ENCODE data around the gene ERC1. TPM values are rescaled to one million over a fixed set of nuclear protein-coding genes. Genes with fewer than 3 reads are reported as not detected.

ERC1 gene
- total RNA-seq, 1 experiment from 2014 or later = 40.4 TPM

DNA sequence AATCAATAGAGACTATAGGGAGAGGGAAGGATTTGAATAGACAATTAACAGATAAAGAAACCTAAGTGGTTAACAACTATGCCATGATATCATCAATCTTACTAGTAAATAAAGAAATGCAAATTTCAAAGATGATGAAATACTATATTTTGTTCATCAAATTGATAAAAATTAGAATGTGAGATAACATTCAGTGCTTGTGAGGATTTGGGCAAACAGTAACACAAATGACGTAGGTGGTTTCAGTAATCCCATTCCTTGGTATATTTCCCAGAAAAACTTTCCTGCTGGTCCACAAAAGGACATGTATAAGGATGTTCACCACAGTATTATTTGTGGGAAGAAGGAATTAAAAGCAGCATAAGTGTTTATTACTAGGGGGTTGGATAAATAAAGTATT lies 136.0 kb downstream of the ERC1 start:
- DNase-seq (ENCODE audit: low read depth, low spot score) = no peak
- Histone ChIP-seq H3K9me3 (ENCODE audit: control insufficient read depth, insufficient read depth, low read depth, low read length) (no peaks in the 10 kb centered on the region), H3K36me3 (ENCODE audit: control insufficient read depth, insufficient read depth, low read length) (no peaks in the 10 kb centered on the region), H3K4me3 (ENCODE audit: low read depth in 2 of 2, low read length in 2 of 2) (no peak overlapping the region), H3K4me1 (ENCODE audit: control insufficient read depth, insufficient read depth, low read length) (peaks cover 3% of the 10 kb centered on the region; the same call in 1 of the 2 replicates), H3K27me3 (ENCODE audit: control insufficient read depth, insufficient read depth, low read length) (no peaks in the 10 kb centered on the region), H3K27ac (ENCODE audit: low read length) (no peak overlapping the region)
- POLR2A ChIA-PET = no interaction called here
- in situ Hi-C loops (cut with HindIII; ENCODE audit: low pct_unique_long_range_greater_than_20kb, low sequenced_read_pairs) (no loop called here), intact Hi-C loops (cut with micrococcal nuclease; ENCODE audit: unreplicated experiment) (no loop called here)
- CTCF ChIA-PET = no interaction called here
- no TSS peak for BruUV-seq (replicated peaks)
- ATAC-seq = no peak
- TF ChIP-seq TCF7L2 (IDR thresholded peaks at IDR 0.05; ENCODE audit: low read depth, low read length) = no peak
- TF ChIP-seq, protein P1, sequence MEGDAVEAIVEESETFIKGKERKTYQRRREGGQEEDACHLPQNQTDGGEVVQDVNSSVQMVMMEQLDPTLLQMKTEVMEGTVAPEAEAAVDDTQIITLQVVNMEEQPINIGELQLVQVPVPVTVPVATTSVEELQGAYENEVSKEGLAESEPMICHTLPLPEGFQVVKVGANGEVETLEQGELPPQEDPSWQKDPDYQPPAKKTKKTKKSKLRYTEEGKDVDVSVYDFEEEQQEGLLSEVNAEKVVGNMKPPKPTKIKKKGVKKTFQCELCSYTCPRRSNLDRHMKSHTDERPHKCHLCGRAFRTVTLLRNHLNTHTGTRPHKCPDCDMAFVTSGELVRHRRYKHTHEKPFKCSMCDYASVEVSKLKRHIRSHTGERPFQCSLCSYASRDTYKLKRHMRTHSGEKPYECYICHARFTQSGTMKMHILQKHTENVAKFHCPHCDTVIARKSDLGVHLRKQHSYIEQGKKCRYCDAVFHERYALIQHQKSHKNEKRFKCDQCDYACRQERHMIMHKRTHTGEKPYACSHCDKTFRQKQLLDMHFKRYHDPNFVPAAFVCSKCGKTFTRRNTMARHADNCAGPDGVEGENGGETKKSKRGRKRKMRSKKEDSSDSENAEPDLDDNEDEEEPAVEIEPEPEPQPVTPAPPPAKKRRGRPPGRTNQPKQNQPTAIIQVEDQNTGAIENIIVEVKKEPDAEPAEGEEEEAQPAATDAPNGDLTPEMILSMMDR (IDR thresholded peaks at IDR 0.05) = no peak
- TF ChIP-seq SIN3A (IDR thresholded peaks at IDR 0.05; ENCODE audit: borderline replicate concordance, insufficient read depth, low read depth, low read length) = no peak
- TF ChIP-seq, protein P2, sequence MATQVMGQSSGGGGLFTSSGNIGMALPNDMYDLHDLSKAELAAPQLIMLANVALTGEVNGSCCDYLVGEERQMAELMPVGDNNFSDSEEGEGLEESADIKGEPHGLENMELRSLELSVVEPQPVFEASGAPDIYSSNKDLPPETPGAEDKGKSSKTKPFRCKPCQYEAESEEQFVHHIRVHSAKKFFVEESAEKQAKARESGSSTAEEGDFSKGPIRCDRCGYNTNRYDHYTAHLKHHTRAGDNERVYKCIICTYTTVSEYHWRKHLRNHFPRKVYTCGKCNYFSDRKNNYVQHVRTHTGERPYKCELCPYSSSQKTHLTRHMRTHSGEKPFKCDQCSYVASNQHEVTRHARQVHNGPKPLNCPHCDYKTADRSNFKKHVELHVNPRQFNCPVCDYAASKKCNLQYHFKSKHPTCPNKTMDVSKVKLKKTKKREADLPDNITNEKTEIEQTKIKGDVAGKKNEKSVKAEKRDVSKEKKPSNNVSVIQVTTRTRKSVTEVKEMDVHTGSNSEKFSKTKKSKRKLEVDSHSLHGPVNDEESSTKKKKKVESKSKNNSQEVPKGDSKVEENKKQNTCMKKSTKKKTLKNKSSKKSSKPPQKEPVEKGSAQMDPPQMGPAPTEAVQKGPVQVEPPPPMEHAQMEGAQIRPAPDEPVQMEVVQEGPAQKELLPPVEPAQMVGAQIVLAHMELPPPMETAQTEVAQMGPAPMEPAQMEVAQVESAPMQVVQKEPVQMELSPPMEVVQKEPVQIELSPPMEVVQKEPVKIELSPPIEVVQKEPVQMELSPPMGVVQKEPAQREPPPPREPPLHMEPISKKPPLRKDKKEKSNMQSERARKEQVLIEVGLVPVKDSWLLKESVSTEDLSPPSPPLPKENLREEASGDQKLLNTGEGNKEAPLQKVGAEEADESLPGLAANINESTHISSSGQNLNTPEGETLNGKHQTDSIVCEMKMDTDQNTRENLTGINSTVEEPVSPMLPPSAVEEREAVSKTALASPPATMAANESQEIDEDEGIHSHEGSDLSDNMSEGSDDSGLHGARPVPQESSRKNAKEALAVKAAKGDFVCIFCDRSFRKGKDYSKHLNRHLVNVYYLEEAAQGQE (IDR thresholded peaks at IDR 0.05; ENCODE audit: insufficient read depth in 1 of 2, low read depth in 2 of 2, low read length in 1 of 2) = no peak
- TF ChIP-seq POLR2AphosphoS5 (IDR thresholded peaks at IDR 0.05; ENCODE audit: low read depth, low read length) = no peak

DNA sequence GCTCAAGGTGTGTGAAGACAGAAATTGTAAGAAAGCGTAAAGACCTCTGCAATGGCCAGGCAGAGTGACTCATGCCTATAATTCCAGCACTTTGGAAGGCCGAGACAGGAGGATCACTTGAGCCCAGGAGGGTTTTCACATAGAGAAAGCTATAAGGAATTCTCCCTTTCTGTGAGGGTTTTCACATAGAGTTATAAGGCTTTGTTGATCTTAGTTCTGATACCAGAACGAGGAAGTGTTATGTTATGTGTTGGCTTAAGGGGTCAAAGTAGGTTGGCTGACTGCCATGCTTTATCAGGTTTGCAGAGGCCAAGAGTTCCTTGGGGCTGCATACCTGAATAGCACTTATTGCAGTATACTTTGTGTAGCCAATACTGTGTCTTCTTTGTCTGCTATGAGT lies 139.1 kb downstream of the ERC1 start:
- ChIA-PET POLR2A (interaction anchor here (0.6 kb wide), 1 partner anchor 25 kb away, joined by 3 read pairs; no protein-coding TSS in a partner anchor), CTCF (interaction anchor here (0.6 kb wide), 1 partner anchor 146 kb away, joined by 6 read pairs; no protein-coding TSS in a partner anchor)
- no peak overlapping the region for H3K4me3 ChIP-seq (ENCODE audit: low read depth in 2 of 2, low read length in 2 of 2)
- DNase-seq (ENCODE audit: low read depth, low spot score) (no peak), ATAC-seq (peak; percentile 63; the same call in 1 of the 2 replicates)
- TF ChIP-seq TCF7L2 (IDR thresholded peaks at IDR 0.05; ENCODE audit: low read depth, low read length) (no peak), POLR2AphosphoS5 (IDR thresholded peaks at IDR 0.05; ENCODE audit: low read depth, low read length) (no peak), SIN3A (IDR thresholded peaks at IDR 0.05; ENCODE audit: borderline replicate concordance, insufficient read depth, low read depth, low read length) (no peak)
- TF ChIP-seq, protein P1 (IDR thresholded peaks at IDR 0.05) = no peak
- TF ChIP-seq, protein P2 (IDR thresholded peaks at IDR 0.05; ENCODE audit: insufficient read depth in 1 of 2, low read depth in 2 of 2, low read length in 1 of 2) = no peak
- peaks cover 3% of the 10 kb centered on the region; the same call in 1 of the 2 replicates for H3K4me1 ChIP-seq (ENCODE audit: control insufficient read depth, insufficient read depth, low read length)
- BruUV-seq (replicated peaks) = no TSS peak
- no peaks in the 10 kb centered on the region for H3K27me3 ChIP-seq (ENCODE audit: control insufficient read depth, insufficient read depth, low read length)
- intact Hi-C loops (cut with micrococcal nuclease; ENCODE audit: unreplicated experiment) (no loop called here), in situ Hi-C loops (cut with HindIII; ENCODE audit: low pct_unique_long_range_greater_than_20kb, low sequenced_read_pairs) (no loop called here)
- H3K36me3 ChIP-seq (ENCODE audit: control insufficient read depth, insufficient read depth, low read length) = no peaks in the 10 kb centered on the region
- H3K9me3 ChIP-seq (ENCODE audit: control insufficient read depth, insufficient read depth, low read depth, low read length) = no peaks in the 10 kb centered on the region
- no peak overlapping the region for H3K27ac ChIP-seq (ENCODE audit: low read length)
